Astrocyte (in vitro differentiated cells and primary cell): ENCODE data around the gene FAXC. TPM values are rescaled to one million over a fixed set of nuclear protein-coding genes. Genes with fewer than 3 reads are reported as not detected.

Experiments
- DNase-seq: peaks from one replicate; pipeline ENCODE4 v3.0.0-alpha.2; 2010; ENCODE audit warnings: low read depth
- FAIRE-seq: peaks from 2 replicates; lab custom pipeline; 2011; peaks lifted over from hg19 to GRCh38; lab: Jason Lieb, UNC
- H2AFZ ChIP-seq: 2 replicates; pipeline ENCODE4 v1.6.0; 2012; ENCODE audit warnings: low read depth, low read length, inconsistent platforms
- H3K27ac ChIP-seq: 2 replicates; pipeline ENCODE4 v1.5.1; 2011; ENCODE audit warnings: low read depth, low read length, inconsistent platforms
- H3K27me3 ChIP-seq: 2 replicates; pipeline ENCODE4 v1.6.0; 2011; ENCODE audit warnings: low read length, inconsistent platforms; ENCODE audit not compliant: insufficient read depth
- H3K36me3 ChIP-seq: 2 replicates; pipeline ENCODE4 v1.5.1; 2011; ENCODE audit warnings: low read length, inconsistent platforms; ENCODE audit not compliant: insufficient read depth
- H3K4me1 ChIP-seq: 2 replicates; pipeline ENCODE4 v1.5.1; 2011; ENCODE audit warnings: low read length, inconsistent platforms; ENCODE audit not compliant: insufficient read depth
- H3K4me2 ChIP-seq: 2 replicates; pipeline ENCODE4 v1.6.0; 2012; ENCODE audit warnings: low read length, inconsistent platforms
- H3K4me3 ChIP-seq: 2 replicates; pipeline ENCODE4 v1.5.1; 2011; ENCODE audit warnings: low read depth, mild to moderate bottlenecking, low read length, inconsistent platforms; ENCODE audit not compliant: insufficient read depth
- H3K79me2 ChIP-seq: 2 replicates; pipeline ENCODE4 v1.6.0; 2012; ENCODE audit warnings: mild to moderate bottlenecking, low read length, inconsistent platforms; ENCODE audit not compliant: insufficient read depth
- H3K9ac ChIP-seq: 2 replicates; pipeline ENCODE4 v1.6.0; 2012; ENCODE audit warnings: mild to moderate bottlenecking, low read length, inconsistent platforms
- H3K9me3 ChIP-seq: 2 replicates; pipeline ENCODE4 v1.5.1; 2012; ENCODE audit warnings: low read depth, mild to moderate bottlenecking, low read length, inconsistent platforms; ENCODE audit not compliant: insufficient read depth
- H4K20me1 ChIP-seq: 2 replicates; pipeline ENCODE4 v1.6.0; 2012; ENCODE audit warnings: low read length, inconsistent platforms; ENCODE audit not compliant: insufficient read depth
- H3K27ac Mint-ChIP-seq: one replicate; pipeline ENCODE4 v1.8.0; 2021; ENCODE audit warnings: mild to moderate bottlenecking, mixed read lengths; ENCODE audit not compliant: unreplicated experiment
- H3K27me3 Mint-ChIP-seq: one replicate; pipeline ENCODE4 v1.8.0; 2021; ENCODE audit warnings: low read depth, mixed read lengths; ENCODE audit not compliant: unreplicated experiment
- H3K36me3 Mint-ChIP-seq: one replicate; pipeline ENCODE4 v1.8.0; 2021; ENCODE audit warnings: low read depth, mixed read lengths; ENCODE audit not compliant: unreplicated experiment
- H3K4me1 Mint-ChIP-seq: one replicate; pipeline ENCODE4 v1.8.0; 2021; ENCODE audit warnings: low read depth, mixed read lengths; ENCODE audit not compliant: unreplicated experiment
- H3K4me3 Mint-ChIP-seq: one replicate; pipeline ENCODE4 v1.8.0; 2021; ENCODE audit warnings: mild to moderate bottlenecking, moderate library complexity, mixed read lengths; ENCODE audit not compliant: unreplicated experiment
- H3K9me3 Mint-ChIP-seq: one replicate; pipeline ENCODE4 v1.8.0; 2021; ENCODE audit warnings: mild to moderate bottlenecking, mixed read lengths; ENCODE audit not compliant: unreplicated experiment
- CTCF ChIP-seq: IDR thresholded peaks from 2 replicates; pipeline ENCODE4 v1.5.1; 2011; ENCODE audit warnings: low read depth, mild to moderate bottlenecking, inconsistent platforms, low read length, moderate library complexity; ENCODE audit not compliant: insufficient read depth
- EZH2 ChIP-seq: IDR thresholded peaks from 2 replicates; pipeline ENCODE4 v1.6.1; 2012; ENCODE audit warnings: mild to moderate bottlenecking, low read length, inconsistent platforms; ENCODE audit not compliant: insufficient read depth
- total RNA-seq: library from RNA; stranded (reverse); gene quantifications from 2 replicates; pipeline ENCODE4 v1.2.1, GENCODE V29; 2021

Gene FAXC
- total RNA-seq, 1 donor from 2014 or later: 9.9 TPM

- FAIRE-seq: no peak
These were observed 44.4 kb upstream of the FAXC start, which contains the start of gene COQ3 for GRCh38 chr6:99393698-99394531. COQ3 (minus strand) TSS chr6:99394195; CDS start chr6:99394179, 16 bp downstream.

GRCh38 chr6:99393366-99393697 is 43.9 kb upstream of the FAXC start:
- peaks cover 3% of the 10 kb centered on the region for H3K36me3 ChIP-seq
- peak overlapping the region; percentile 89 for H3K4me2 ChIP-seq
- H3K4me3 ChIP-seq: peak overlapping the region; percentile 80
- H2AFZ ChIP-seq: peak overlapping the region; percentile 87
- DNase-seq (no peak), FAIRE-seq (peak; percentile 45)
- peak overlapping the region; percentile 90 for H3K27ac ChIP-seq
- no peaks in the 10 kb centered on the region for H3K4me1 ChIP-seq
- no peaks in the 10 kb centered on the region for H4K20me1 ChIP-seq
- Mint-ChIP-seq H3K27ac (peak overlapping the region; percentile 97), H3K9me3 (no peaks in the 10 kb centered on the region), H3K4me1 (peaks cover 4% of the 10 kb centered on the region), H3K4me3 (peak overlapping the region; percentile 95), H3K27me3 (no peaks in the 10 kb centered on the region), H3K36me3 (no peaks in the 10 kb centered on the region)
- H3K79me2 ChIP-seq: no peaks in the 10 kb centered on the region
- no peak for TF ChIP-seq EZH2
- no peak for TF ChIP-seq CTCF
- no peaks in the 10 kb centered on the region for H3K27me3 ChIP-seq
- peak overlapping the region; percentile 92 for H3K9ac ChIP-seq
- no peaks in the 10 kb centered on the region for H3K9me3 ChIP-seq

More at GRCh38 chr6:99393698-99394531, 44.4 kb upstream of the FAXC start, which contains the start of gene COQ3:
- H3K27me3 ChIP-seq: no peaks in the 10 kb centered on the region
- H3K4me2 ChIP-seq: peak within 1 kb of the TSS; percentile 89
- no peaks in the 10 kb centered on the region for H3K4me1 ChIP-seq
- H3K9me3 ChIP-seq: no peaks in the 10 kb centered on the region
- peak; percentile 64 for DNase-seq
- H2AFZ ChIP-seq: peak within 1 kb of the TSS; percentile 87
- H3K9me3 Mint-ChIP-seq: no peaks in the 10 kb centered on the region
- peaks cover 3% of the 10 kb centered on the region for H3K36me3 ChIP-seq
- peak within 1 kb of the TSS; percentile 90 for H3K27ac ChIP-seq
- H4K20me1 ChIP-seq: no peaks in the 10 kb centered on the region
- H3K4me3 Mint-ChIP-seq: peak within 1 kb of the TSS; percentile 95
- H3K36me3 Mint-ChIP-seq: no peaks in the 10 kb centered on the region
- peak within 1 kb of the TSS; percentile 92 for H3K9ac ChIP-seq
- H3K79me2 ChIP-seq: no peaks in the 10 kb centered on the region
- peak within 1 kb of the TSS; percentile 97 for H3K27ac Mint-ChIP-seq
- H3K27me3 Mint-ChIP-seq: no peaks in the 10 kb centered on the region
- TF ChIP-seq EZH2 (no peak), CTCF (no peak)
- H3K4me3 ChIP-seq: peak within 1 kb of the TSS; percentile 80
- peaks cover 4% of the 10 kb centered on the region for H3K4me1 Mint-ChIP-seq

- no peak overlapping the region for H3K27ac Mint-ChIP-seq
- no peak for FAIRE-seq
These were observed 41.4 kb upstream of the FAXC start for GRCh38 chr6:99390896-99391295.

More at GRCh38 chr6:99390896-99391295, 41.4 kb upstream of the FAXC start:
- Mint-ChIP-seq H3K4me1 (peaks cover 4% of the 10 kb centered on the region), H3K4me3 (no peak overlapping the region), H3K27me3 (no peaks in the 10 kb centered on the region), H3K9me3 (no peaks in the 10 kb centered on the region), H3K36me3 (no peaks in the 10 kb centered on the region)
- Histone ChIP-seq H3K27me3 (no peaks in the 10 kb centered on the region), H2AFZ (no peak overlapping the region), H3K4me1 (no peaks in the 10 kb centered on the region), H3K36me3 (no peaks in the 10 kb centered on the region), H3K79me2 (no peaks in the 10 kb centered on the region), H3K9me3 (no peaks in the 10 kb centered on the region), H3K4me3 (no peak overlapping the region), H3K9ac (no peak overlapping the region), H4K20me1 (no peaks in the 10 kb centered on the region), H3K27ac (no peak overlapping the region), H3K4me2 (no peak overlapping the region)
- TF ChIP-seq CTCF (no peak), EZH2 (no peak)
- no peak for DNase-seq
